HG02798 (cell line): ENCODE results near the gene KRTDAP.

Experiments used
- ATAC-seq: cut with Tn5 transposase; IDR thresholded peaks from one replicate; pipeline ENCODE4 v1.9.1; 2021; ENCODE audit warnings: mild to moderate bottlenecking; ENCODE audit not compliant: unreplicated experiment, poor library complexity

Gene KRTDAP

DNA sequence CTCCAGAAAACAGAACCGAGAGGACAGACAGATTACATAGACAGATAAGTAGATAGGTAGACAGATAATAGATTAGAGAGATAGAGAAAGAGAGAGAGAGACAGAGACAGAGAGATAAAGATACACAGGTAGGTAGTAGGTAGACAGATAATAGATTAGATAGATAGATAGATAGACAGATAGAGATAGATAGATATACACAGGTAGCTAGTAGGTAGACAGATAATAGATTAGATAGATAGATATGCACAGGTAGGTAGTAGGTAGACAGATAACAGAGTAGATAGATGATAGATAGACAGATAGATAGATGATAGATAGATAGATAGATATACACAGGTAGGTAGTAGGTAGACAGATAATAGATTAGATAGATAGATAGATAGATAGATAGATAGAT, 32.1 kb downstream of the KRTDAP start:
- ATAC-seq, result no peak

DNA sequence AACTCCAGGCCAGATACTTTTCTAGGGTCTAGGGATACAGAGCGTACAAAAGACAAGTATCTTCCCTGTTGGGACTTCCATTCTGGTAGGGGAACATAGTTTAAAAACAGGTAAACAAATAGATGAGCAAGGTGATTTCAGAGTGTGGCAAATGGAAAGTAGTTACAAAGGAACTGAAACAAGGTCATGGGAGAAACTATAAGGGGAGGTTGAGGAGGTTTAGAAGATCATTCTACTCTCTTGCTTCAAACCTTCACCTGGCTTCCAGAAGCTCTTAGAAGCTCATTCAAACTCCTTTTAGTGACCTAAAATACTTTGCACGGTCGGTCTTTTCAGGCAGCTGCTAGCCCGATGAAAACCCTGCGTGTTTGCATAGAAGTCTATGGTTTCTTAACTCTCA, 33.1 kb downstream of the KRTDAP start:
- peak; percentile 36 for ATAC-seq

DNA sequence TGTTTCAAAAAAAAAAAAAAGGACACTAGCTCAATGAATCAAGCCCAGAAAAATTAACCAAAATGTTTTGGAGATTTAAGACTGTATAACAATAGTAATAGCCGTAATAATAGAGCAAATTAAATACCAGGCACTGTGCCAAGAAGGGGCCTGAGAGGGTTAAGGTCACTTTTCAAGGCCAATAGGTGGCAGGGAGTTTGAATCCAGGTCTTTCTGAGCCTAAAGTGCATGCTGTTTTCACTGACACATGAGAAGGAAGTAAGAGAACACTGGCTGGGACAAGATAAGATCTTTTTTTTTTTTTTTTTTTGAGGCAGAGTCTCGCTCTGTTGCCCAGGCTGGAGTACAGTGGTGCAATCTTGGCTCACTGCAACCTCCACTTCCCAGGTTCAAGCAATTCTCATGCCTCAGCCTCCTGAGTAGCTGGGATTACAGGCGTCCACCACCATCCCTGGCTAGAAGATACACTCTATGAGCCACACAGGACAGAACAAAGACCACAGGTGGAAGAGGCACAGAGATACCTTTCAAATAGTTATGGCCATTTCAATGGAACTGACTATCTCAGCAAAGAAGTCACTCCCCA, 34.6 kb downstream of the KRTDAP start:
- ATAC-seq, result no peak

DNA sequence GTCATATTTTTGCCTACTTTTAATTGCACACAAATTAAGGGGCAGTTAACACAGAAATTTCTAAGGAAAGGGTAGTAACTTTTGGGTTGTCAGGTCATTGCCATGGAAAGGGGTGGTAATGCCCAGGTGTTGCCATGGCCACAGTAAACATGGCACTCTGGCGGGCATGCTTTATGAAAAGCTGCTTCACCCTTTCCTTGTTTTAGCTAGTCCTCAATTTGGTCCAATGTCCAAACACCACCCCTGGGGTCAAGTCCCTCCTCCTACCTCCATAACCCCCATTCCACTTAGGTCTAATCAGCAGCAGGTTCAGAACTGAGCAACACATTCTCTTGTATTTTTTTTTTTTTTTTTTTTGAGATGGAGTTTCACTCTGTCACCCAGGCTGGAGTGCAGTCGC, 35.6 kb downstream of the KRTDAP start:
- no peak for ATAC-seq

DNA sequence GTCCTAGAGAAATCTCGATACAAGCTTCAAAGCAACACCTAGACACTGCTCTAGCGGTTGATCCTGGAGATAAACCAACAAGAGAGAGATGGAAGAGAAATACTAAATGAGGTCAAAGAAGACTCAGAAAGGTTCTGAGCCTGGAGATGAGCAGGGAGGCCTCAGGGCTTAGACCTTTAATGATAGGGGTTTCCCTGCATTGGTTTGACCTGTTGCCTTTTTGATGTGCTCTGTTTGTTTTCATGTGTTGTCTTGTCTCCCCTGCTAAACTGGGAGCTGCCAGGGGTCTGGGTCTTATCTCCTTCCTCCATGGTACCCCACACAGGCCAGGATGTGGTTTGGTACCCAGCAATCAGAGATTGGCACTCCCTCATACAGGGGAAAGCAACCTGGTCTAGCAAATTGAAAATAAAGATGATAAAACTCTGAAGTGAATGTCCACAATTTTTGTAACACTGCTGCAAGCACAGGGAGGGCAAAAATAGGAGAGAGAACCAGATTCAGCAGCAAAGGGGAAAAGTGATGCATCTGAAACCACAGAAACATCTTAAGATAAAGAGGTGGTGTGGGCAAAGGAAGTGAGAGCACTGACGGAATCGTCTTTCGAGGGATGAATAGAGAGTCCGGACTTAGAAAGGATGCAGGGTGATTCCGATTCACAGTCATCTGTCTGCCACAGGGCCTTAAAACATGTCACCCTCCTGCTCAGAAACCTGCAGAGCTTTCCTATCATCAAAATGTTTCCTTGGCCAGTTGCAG, 38.7 kb downstream of the KRTDAP start:
- no peak for ATAC-seq

DNA sequence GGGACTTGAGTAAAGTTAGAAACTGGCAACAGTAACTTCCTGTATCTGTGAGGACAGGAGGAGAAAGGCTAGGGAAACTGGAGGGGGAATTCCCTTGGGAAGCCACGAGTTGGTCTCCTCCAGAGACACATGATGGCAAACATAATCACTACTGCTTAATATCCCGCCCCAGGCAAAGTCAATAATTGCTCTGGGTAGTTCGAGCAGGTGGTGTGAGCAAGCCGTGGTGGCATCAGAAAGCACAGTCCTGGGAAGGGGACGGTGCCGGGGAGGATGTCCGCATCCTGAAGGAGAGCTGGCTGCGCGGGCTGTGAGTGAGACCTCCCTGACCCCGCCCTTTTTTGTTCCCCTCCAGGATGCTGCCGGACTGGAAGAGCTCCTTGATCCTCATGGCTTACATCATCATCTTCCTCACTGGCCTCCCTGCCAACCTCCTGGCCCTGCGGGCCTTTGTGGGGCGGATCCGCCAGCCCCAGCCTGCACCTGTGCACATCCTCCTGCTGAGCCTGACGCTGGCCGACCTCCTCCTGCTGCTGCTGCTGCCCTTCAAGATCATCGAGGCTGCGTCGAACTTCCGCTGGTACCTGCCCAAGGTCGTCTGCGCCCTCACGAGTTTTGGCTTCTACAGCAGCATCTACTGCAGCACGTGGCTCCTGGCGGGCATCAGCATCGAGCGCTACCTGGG, 40.8 kb downstream of the KRTDAP start:
- ATAC-seq, result no peak

DNA sequence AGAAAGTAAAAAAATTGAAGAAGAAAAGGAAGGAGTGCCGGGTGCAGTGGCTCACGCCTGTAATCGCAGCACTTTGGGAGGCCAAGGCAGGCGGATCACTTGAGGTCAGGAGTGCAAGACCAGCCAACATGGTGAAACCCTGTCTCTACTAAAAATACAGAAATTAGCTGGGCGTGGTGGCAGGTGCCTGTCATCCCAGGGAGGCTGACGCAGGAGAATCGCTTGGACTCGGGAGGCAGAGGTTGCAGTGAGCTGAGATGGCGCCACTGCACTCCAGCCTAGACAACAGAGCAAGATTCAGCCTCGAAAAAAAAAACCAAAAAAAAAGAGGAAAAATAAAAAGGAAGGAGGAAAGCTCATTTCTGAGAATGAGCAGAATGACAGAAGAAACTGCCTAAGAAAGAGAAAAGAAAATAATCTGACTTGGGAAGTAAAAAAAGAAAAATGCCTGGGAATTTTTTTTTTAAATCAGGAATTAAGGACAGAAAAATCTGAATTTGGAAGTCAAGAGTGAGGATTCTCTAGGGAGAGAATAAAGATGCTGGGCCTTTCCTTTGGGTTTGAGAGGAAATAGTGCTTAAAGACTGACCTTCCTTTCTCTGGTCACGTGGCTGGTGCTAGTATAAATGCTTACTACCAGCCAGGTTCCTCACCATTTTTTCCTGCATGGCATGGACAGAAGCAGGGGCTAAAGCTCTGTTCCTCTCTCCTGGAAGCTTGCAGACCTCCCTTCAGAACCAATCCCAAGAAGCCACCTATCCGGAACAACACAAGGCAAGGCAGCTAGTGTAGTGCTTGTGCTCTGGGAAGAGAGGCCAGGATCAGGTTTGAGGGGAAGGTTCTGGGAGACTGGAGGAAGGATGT, 42.4 kb downstream of the KRTDAP start, which contains the start of gene FFAR2:
Gene FFAR2 (plus strand): TSS at position 652 of the 864 bp plus-strand sequence. CDS start 1,458 bp downstream, outside the sequence.
- ATAC-seq, result no peak

DNA sequence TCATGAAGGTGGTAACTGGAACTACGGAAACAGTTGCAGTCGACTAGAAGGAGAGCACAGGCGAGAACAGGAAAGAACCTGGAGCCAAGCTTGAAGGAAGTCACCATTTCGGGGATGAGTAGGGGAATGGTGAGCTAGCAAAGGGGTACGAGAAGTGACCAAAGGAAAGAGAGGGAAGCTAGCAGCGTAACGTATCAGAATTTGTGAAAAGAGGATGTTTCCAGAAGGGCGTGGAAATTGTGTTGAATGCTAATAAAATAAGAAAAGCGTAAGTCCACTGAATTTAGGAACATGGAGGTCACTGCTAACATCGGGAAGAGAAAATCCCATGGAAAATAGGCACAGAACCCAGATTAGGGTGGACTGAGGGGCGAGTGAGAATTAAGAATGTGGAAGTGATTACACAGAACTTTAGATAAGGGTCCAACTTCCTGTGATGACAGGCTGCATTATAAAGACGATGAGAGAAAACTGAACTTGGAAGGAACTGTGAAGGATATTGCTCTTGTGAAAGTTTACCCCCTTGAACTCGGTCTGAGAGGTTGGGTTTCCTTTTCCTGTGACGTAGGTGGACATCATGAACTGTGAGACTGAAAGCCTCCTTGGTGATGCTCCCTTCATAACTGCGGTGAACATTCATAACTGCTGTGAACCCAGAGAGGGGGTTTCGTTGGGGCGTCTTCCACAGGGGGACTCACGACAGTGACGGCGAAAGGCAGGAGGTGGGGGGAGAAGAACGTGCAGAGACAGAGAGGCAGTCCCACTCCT, 44.3 kb downstream of the KRTDAP start:
- no peak for ATAC-seq

DNA sequence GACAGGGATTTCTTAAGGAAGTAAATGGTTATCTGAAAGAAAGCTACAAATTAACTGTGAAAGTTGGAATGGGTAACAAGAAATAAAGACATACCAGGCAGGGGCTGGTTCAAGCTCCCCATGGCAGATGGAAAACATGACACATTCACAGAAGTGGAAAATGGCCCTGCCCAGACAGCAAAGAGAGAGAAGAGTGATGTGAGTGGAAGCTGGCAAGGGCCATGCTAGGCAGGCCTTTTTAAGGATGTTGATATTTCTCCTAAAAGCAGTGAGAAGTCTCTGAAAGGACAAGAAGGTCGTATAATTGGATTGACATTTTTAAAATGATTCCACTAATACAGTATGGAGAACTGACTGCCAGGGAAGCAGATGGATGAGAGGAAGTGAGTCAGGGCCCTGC, 45.5 kb downstream of the KRTDAP start:
- no peak for ATAC-seq

DNA sequence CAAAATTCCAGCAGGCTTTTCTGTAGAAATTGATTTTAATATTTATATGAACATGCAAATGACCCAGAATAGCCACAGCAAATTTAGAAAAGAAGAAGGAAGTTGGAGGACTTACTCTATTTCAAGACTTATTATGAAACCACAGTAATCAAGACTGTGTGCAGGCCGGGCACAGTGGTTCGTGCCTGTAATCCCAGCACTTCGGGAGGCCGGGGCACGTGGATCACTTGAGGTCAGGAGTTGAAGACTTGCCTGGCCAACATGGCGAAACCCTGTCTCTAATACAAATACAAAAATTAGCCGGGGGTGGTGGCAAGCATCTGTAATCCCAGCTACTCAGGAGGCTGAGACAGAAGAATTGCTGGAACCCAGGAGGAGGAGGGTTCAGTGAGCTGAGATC, 48.2 kb downstream of the KRTDAP start:
- ATAC-seq, result no peak

DNA sequence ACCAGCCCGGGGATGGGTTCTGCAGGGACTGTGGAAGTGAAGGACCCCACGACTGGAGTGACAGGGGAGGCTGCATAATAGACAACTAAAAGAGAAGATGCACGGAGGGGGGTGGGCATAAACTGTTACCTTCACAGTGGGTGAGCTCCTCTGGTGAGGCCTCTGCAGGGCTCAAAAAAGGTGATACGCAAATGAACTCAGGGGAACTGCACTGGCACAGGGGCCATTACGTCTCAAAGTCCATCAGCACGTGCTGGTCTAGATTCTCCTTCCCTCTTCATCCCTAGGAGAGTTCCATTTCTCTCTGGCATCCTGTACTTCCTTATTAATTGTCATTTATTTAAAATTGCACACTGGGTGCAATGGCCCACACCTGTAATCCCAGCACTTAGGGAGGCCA, 50.3 kb downstream of the KRTDAP start:
- ATAC-seq, result no peak

DNA sequence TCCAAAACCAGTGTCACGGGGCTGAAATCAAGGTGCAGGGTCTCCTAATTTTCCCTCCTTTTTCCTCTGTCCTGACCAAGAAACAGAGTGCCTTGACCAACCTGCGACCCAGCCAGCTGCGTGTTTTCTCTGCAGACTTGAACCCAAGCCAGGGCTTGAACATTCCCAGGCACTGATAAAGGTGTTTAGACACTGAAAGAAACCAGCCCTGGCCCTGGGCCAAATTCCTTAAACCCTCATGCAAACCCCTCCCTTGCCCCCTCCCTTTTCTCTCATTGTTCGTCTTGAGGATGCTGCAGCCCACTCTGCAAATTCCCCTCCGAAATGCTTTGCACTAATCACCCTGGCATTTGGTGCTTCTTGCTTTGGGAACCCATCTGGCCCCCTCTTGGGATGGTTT, 51.7 kb downstream of the KRTDAP start:
- no peak for ATAC-seq

DNA sequence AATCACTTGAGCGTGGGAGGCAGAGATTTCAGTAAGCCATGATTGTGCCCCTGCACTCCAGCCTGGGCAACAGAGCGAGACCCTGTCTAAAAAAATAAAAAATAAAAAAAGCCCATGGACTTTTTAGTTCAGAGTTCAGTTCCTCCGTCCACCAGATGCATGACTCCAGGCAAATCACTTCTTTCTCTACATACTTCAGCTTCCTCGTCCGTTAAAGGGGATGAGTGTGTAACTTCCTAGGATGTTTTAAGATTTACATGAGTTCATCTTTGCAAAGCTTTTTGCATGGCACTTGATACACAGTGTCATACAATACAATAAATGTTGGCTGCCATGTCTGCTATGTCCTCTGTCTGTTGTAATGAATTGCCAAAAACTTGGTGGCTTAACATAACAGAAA, 52.2 kb downstream of the KRTDAP start:
- ATAC-seq, result no peak

DNA sequence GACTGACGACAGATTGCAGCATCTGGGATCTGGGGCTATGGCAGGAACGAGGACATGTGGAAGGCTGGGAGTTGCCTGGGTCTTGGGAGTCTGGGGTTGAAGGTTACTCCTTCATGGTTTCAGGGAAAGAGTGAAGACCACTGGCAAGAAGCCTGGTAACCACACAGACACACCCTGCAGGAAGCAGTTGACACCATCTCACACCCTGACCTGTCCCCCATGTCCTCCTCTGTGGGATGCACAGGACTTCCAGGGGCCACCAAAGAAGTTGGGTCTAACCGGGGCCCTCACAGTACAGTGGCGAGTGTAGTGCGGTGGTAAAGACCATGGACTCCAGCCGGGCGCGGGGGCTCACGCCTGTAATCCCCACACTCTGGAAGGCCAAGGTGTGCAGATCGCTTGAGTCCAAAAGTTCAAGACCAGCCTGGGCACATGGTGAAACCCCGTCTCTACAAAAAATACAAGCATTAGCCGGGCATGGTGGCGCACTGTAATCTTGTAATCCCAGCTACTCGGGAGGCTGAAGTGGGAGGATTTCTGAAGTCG, 52.8 kb downstream of the KRTDAP start:
- ATAC-seq, result no peak
